ENCODE measurements around the gene LRRC3.

DNA sequence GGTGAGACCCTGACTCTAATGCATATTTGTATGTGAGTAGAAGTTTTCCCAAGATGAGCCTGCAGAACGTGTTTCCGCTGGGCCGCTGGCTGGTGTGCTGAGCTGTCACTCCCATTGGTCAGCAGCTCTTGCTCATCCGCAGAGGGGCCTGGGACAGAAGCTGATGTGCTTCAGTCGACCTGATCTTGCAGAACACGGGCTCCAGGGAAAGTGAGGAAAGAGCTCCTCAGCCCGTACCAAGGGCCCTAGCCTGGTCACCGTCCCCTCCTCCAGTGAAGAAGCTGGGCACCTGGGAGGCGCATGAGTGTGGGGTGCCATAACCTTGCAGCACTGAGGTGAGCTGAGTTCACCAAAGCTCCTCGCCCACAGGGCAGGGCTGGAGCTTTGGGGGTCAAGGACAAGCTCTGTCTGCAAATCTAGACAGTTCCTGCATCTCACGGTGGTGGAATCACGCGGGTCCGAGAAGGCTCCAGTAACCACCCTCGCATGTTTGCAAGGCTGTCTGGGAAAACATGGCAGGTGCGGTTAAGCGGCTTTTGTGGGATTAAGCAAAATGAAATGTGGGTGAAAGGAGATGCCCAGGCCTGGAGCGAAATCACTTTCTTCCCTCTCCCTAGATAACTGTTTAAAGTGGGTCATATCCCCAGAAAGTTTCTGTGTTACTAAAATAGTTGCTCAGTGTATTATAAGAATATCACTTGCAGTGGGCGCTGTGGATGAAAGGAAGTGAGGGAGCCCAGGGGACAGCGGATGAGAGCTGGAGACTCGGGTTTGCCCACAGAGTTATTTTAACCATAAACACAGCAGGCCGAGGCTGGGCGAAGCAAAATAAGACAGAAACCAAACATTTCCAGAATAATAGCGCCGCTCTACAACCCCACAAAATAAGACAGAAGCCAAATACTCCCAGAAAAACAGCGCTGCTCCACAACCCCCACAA, 33.1 kb upstream of the LRRC3 start:
- TF ChIP-seq, protein P1, sequence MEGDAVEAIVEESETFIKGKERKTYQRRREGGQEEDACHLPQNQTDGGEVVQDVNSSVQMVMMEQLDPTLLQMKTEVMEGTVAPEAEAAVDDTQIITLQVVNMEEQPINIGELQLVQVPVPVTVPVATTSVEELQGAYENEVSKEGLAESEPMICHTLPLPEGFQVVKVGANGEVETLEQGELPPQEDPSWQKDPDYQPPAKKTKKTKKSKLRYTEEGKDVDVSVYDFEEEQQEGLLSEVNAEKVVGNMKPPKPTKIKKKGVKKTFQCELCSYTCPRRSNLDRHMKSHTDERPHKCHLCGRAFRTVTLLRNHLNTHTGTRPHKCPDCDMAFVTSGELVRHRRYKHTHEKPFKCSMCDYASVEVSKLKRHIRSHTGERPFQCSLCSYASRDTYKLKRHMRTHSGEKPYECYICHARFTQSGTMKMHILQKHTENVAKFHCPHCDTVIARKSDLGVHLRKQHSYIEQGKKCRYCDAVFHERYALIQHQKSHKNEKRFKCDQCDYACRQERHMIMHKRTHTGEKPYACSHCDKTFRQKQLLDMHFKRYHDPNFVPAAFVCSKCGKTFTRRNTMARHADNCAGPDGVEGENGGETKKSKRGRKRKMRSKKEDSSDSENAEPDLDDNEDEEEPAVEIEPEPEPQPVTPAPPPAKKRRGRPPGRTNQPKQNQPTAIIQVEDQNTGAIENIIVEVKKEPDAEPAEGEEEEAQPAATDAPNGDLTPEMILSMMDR (IDR thresholded peaks at IDR 0.05; ENCODE audit: low read depth, low read length), result no peak
- no peak for TF ChIP-seq EZH2phosphoT487 (IDR thresholded peaks at IDR 0.05; ENCODE audit: low read depth)
